Right ventricle myocardium superior (tissue), 1 donor: ENCODE measurements around the gene CST7. TPM values are rescaled to one million over a fixed set of nuclear protein-coding genes. Genes with fewer than 3 reads are reported as not detected.
A peak's percentile ranks its signal among the peaks of the same experiment; 100 is the strongest.
"Not testable (repeated sequence)": the region's sequence is repeated elsewhere in the genome, so short reads cannot be mapped to it uniquely, and the experiment has no call there.

Experiments used
- ATAC-seq: fragments of 200-7000 bp; cut with Tn5 transposase; one replicate; pipeline ENCODE4 v1.9.1; 2020; ENCODE audit warnings: mild to moderate bottlenecking; ENCODE audit not compliant: poor library complexity
- DNase-seq: peaks from one replicate; pipeline ENCODE4 v3.0.0-alpha.2; 2020
- intact Hi-C: fragments of 100-400 bp; cut with DNase I; formaldehyde crosslinking; loops from one replicate; pipeline ENCODE4 v1.11.2; 2022
- total RNA-seq: library from RNA; stranded (reverse); fragmentation: NEBNext Ultra II Directional; extraction: Animal tissue kit (Norgen Biotek cat#: 25700); gene quantifications from one replicate; pipeline ENCODE4 v1.2.1, GENCODE V29; 2021
- donor health status: DM: no; HTN: yes; CAD: no; lungs with severe emphysema.

Gene CST7
- total RNA-seq, 1 donor from 2014 or later: 0.48 TPM

- no peak for DNase-seq
- intact Hi-C loops: no loop called here
- no peak for ATAC-seq
These were observed 5.3 kb upstream of the CST7 start for GRCh38 chr20:24943731-24944130.

- ATAC-seq, intact Hi-C loops, DNase-seq: not testable (repeated sequence)
These were observed 2.7 kb upstream of the CST7 start for GRCh38 chr20:24946376-24946775.

GRCh38 chr20:24948396-24948938 is 602 bp upstream of the CST7 start:
- DNase-seq, ATAC-seq, intact Hi-C loops: not testable (repeated sequence)

GRCh38 chr20:24949756-24950127 is 673 bp downstream of the CST7 start:
- ATAC-seq: no peak
- intact Hi-C loops: no loop called here
- no peak for DNase-seq

GRCh38 chr20:24950128-24950835 is 1.2 kb downstream of the CST7 start:
- ATAC-seq: no peak
- intact Hi-C loops: no loop called here
- no peak for DNase-seq

GRCh38 chr20:24950836-24951525 is 1.9 kb downstream of the CST7 start:
- ATAC-seq (no peak), DNase-seq (no peak)
- intact Hi-C loops: no loop called here

- DNase-seq (no peak), ATAC-seq (no peak)
- intact Hi-C loops: no loop called here
These were observed 2.5 kb downstream of the CST7 start for GRCh38 chr20:24951536-24952083.

- DNase-seq (no peak), ATAC-seq (peak; percentile 19)
- intact Hi-C loops: no loop called here
These were observed 3.5 kb downstream of the CST7 start for GRCh38 chr20:24952376-24953208.

GRCh38 chr20:24953209-24953575 is 4.1 kb downstream of the CST7 start:
- intact Hi-C loops: no loop called here
- DNase-seq (no peak), ATAC-seq (no peak)

- DNase-seq (no peak), ATAC-seq (no peak)
- intact Hi-C loops: no loop called here
These were observed 4.6 kb downstream of the CST7 start for GRCh38 chr20:24953621-24954133.

GRCh38 chr20:24954151-24954550 is 5.1 kb downstream of the CST7 start:
- intact Hi-C loops: no loop called here
- ATAC-seq (no peak), DNase-seq (no peak)

GRCh38 chr20:24954566-24954965 is 5.5 kb downstream of the CST7 start:
- intact Hi-C loops: no loop called here
- no peak for ATAC-seq
- no peak for DNase-seq

GRCh38 chr20:24955045-24955444 is 6.0 kb downstream of the CST7 start:
- intact Hi-C loops: no loop called here
- DNase-seq (no peak), ATAC-seq (no peak)

GRCh38 chr20:24956001-24956841 is 7.2 kb downstream of the CST7 start:
- DNase-seq: no peak
- intact Hi-C loops: no loop called here
- ATAC-seq: no peak

GRCh38 chr20:24957326-24958016 is 8.4 kb downstream of the CST7 start:
- intact Hi-C loops: no loop called here
- no peak for ATAC-seq
- no peak for DNase-seq

- DNase-seq (no peak), ATAC-seq (no peak)
- intact Hi-C loops: no loop called here
These were observed 9.7 kb downstream of the CST7 start for GRCh38 chr20:24958506-24959385.
